ENCODE measurements around the gene NTN1.

The NTN1 gene

DNA sequence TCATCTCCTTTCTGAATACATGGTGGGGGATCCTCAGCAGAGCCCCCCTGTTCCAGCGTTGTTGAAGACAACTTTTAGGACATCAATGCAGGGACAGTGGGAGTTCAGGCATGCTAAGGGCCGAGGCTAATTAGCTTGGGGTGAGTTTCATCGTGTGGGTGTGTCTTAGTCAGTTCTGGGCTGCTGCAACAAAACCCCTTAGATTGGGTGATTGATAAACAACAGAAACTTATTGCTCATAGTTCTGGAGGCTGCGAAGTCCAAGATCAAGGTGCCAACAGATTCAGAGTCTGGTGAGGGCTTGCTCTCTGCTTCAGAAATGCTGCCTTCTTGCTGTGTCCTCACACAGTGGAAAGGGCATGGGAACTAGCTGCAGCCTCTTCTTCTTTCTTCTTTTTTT lies 214.0 kb downstream of the NTN1 start:
- no peak for DNase-seq

DNA sequence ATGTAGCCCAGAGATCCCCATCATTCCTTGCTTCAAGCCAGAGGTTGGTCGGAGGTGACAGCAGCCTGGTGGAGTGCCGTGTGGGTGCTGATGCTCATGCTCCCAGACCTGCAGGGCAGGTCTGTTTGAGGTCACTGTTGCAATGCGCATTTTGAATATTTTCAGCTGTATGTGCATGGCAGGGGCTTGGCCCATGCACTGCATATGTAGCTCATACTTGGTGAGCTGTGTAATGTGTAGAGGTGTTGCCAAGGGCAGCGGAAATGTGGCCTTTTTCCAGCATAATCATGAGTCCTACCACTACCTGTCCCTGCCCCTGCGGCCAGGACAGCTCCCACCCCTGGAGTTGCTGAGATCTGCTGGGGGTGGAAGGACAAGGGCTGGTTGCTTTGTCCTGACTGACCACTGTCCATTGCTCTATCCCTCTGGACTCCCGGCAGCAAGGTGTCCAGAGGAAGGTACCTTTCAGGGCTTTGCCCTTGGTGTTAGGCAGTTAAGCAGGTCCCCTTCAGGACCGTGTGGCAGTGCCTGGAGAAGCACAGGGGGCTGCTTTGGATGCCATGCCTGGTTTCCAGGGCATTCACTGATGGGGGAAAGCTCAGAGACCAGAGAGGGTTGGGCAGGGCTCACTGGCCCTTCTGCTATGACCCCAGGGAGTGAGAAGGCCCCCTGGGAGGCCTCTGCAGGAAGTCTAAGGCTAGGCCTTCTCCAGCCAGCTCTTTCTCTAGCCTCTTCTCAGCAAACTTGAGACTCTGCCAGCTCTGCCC lies 215.2 kb downstream of the NTN1 start:
- DNase-seq, result no peak

DNA sequence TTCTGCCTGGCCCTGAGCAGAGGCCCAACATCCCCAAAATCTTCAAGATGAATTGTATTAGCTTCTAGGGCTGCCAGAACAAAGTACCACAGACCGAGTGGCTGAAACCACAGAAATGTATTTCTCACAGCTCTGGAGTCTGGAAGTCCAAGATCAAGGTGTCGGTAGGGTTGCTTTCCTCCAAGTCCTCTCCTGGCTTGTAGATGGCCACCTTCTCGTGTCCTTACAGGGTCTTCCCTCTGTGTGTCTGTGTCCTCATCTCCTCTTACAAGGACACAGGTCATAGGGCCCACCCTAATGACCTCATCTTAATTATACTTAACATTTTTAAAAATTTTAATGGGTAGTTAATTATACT lies 215.7 kb downstream of the NTN1 start:
- DNase-seq, result no peak

DNA sequence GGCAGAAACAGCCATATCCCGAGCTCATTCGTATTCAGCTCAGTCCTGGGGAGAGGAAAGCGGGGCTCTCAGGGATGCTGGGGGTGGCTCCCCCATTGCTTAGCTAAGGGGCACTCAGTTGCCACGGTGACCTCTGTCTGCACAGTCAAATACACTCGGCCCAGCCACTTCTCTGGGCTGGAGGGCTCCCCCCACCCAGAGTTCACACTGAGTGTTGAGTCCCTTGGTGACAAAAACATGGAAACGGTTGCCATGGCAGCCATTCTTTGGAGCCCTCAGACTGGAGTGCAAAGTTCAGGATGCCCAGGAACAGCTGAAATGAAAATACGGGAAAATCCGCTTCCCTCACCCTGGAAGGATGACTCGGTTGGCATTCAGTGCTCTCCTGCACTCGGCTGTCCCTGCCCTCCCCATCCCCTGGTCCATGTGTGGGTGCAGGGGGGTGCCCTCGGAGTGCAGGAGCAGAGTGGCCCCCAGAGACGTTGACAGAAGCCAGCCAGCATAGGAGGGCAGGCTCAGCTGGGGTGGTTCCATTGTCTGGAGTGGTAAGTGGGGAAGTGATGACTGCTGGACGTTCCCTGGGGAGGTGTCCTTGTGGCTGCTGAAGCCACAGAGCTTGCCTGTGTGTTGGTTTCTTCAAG lies 216.5 kb downstream of the NTN1 start:
- no peak for DNase-seq

DNA sequence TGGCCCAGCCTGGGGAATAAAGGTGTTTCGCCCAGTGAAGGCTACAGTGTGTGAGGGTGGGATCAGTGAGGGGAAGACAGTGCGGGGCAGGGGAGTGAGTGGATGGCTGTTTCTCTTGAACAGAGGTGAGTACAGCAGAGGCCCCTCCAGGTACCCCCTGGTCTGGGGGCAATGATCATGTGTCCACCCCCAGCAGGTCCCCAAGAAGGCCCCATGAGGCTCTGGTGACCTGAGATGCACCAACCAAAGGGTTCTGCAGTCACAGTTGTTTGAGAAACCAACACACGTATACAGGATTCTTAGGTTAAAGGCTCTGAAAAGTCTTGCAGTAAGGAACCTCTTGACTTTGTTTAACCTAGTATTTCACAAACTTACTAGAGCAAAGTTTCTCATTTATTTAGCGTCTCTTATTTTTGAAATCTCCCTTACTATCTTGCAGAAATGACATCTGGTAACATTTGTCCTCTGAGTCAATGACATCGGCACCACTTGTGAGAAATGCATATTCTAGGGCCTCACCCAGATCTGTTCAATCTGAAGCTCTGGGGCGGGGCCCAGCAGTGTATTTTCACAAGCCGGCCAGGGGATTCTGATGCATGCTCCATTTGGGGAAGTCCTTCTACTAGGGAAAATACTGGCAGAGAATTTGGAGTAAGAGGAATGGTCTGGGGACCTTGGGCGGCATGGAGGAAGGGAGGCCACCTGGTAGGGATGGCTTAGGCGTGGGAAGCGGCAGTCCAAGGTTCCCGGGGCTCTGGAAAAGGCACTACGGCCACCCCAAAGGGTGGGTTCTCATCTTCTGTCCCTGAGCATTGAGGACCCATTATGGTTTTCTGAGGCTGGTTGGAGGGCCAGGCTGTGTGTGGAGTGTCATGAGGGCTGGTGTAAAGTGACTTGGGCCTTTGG lies 217.3 kb downstream of the NTN1 start:
- DNase-seq, result no peak

DNA sequence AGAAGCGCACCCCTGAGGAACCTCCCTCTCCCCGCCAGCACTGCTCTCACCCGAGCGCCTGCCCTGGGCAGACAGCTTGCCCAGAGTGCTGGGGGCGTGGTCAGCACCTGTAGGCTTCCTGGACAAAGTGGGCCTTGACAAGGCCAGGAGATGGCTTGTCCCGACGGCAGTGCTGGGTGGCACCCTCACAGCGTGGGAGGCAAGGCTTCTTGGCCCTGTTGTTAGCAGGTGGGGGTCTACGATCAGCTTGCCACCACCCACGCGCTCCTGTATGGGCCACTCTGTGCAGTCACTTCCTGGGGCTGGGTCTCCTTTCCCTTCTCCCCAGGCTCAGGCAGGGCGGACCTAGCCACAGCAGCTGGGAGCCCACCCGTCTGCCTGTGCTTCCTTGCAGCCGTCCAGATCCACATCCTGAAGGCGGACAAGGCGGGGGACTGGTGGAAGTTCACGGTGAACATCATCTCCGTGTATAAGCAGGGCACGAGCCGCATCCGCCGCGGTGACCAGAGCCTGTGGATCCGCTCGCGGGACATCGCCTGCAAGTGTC lies 218.0 kb downstream of the NTN1 start:
- DNase-seq, result no peak

DNA sequence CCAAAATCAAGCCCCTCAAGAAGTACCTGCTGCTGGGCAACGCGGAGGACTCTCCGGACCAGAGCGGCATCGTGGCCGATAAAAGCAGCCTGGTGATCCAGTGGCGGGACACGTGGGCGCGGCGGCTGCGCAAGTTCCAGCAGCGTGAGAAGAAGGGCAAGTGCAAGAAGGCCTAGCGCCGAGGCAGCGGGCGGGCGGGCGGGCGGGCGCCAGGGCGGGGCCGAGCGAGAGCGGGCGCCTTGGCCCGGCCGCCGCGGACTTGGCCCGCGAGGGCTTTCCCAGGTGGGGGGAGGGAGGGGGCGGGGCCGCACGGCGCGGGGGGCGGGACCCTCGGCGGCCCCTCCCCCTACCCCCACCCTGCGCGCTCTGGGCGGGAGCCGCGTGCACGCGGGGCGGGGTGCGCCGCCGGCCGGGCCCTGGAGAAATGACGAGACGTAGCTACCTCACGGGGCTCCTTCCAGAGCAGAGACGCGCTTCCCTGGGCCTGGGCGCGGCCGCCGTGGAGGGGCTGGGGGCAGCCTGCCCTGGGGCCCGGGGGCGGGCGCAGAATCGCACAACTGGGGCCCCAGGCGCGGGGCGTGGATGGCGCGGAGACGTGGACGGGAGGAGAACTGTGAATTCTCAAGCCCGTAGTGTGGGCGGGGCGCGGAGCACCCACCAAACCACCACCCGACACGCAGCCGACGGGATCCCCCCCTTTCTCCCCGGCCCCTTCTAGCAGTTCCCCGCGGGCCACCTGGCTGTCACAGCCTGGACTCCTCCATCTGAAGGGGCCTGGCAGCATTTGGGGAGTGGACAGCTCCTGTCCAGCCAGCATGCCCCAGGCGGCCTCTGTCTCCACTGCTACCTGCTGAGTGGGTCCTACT lies 218.7 kb downstream of the NTN1 start:
- DNase-seq, result no peak

DNA sequence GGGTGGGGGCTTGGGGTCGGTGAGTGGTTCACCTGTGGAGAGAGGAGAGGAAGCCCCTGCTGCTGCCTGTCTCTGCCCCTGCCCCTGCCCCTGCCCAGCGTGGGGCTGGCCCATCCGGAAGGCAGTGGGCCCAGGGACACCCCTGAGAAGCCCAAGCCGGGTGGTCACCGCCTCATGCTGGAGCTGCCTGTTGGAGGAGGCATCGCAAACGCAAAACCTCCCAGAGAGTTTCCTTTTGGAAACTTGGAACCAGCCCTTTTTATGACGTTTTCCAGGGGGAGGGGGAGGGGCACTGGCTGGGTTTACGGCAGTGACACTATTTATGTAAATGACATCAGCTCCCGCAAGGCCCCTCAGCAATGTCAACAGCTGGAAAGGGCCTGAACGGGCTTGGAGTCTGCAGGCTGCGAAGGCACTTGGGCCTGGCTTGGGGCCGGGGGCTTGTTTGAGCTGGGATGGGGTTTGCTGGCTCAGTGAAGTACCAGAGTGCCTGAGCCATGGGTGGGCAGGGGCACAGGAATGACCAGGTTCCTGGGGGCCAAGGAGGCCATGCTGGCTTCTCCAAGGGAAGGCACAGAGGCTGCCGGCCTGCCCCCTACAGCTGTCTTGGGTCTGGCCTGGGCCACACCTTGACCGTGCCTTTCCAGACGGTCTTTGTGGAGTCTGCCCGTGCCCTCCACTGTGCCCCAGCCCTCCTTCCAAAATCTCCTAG lies 219.5 kb downstream of the NTN1 start:
- no peak for DNase-seq

DNA sequence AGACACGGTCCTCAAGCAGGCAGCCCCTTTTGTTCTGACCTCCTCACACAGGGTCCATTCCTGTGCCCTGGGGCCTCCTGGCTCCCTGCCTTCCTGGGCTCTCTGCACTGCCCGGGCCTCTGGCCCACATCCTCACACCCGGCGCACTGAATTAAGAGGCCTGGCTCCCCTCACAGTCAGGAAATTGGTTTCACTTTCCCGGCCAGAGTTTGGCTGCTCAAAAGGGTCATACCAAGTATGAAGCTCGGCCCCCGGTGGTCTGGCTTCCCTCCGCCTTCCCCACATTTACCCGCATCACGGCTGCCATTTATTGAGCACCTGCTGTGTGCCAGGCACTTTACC lies 220.0 kb downstream of the NTN1 start:
- DNase-seq, result no peak

DNA sequence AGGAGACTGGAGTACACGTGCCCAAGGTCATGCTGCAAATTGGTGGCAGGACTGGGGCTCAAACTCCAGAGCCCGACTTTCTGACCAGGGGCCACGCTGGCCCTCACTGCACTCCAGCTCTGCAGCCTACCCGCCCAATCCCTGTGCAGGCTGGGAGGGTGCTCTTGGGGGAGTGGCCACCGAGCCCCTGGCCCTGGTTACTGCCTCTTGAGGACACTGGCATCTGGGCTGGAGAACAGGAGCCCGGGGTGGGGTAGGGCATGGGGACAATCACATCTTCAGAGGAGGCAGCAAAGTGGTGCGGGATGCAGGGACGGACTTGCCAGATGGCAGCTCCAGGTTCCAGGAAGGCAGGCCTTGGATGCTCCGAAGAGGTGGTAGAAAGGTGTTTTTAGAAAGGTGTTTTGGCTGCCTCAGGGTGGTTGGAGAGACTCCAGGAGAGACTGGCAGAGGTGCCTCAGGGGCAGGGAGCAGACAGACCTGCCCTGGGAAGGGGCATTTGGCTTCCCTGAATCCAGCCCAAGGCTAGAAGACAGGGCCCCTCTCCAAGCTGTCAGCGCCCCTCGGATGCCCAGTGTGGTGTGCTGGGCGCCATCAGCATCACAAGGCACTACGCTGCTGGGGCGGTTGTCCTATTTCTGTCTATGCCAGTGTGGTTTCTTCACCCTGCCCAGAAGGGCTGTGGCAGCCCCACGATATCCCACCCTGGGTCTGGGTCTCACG lies 220.6 kb downstream of the NTN1 start:
- no peak for DNase-seq

DNA sequence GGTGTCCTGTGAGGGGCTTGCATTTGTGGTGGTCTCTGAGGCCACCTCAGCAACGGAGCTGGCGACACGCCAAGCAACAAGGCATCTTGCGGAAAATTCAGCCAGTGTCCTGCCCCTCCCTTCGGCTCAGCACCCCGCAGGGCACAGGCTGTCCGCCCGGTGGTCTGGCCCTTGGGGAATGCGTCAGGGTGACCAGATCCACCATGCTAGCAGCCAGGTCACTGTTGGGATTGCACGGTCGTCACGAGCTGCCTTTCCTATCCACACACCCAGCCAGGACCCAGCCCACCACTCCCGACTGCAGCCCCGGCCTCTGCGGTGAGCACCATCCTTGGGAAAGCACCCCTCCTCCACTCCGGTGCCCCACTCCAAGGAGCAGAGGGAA lies 221.2 kb downstream of the NTN1 start:
- no peak for DNase-seq

DNA sequence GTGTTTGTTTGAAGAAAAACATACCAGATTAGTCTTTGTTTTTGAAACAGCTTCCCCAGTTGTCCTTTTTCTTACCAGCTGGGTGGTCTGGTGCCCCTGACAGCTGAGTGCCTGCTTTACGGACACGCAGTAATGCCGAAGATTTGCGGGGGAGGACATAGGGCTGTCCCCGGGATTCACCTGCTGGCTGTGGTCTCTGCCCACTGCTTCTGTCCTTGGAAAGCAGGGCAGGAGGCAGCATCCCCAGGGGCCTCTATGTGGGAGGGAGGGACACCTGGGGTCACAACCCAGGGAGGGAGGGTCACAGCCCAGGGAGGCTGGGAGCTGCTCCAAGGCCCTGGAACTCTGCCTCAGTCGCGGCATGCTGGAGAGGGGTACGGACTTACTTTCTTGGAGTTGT lies 221.7 kb downstream of the NTN1 start:
- no peak for DNase-seq

DNA sequence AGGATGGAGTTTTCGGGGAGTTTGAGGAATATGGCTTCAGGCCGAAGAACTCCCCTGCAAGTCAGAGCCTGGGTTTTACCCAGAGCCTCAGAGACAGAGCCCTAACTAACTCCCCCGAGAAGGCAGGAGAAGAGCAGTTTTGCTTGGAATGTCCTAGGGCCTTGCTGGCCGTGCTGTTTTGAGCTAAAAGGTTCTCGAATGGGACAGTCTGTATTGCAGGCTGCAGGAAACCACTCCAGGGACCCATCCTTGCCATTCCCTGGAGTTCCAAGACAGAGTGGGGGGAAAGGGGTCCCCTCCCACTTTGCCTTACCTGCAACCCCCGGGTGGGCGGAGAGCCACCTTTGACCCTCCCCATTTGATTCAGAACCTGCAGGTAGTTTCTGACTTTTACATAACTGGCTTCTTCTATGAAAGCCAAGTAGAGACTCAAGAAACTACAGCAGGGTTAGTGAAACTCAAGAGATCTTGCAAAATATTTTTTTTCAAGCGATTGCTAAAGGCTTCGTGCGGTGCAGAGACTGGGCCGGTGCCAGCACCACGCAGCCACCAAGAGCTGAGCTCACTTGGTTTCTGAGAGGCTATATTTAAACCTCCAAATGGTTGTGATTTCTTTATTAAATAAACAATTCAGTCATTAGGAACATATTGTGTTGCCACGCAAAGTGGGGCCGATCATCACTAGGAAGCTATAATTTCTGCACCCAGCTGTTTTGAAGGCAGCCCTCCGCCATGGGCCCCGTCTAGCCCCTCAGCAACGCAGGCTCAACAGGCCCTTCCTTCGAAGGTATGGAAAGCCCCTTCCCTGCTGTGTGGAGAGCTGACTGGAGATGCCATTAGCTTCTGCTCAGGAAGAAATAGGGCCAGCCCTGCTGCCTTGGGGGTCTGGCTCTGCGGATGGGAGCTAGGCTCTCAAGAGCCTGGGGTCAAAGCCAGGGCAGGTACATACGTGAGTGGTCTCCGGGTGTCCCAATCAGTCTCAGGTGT lies 223.0 kb downstream of the NTN1 start:
- no peak for DNase-seq

DNA sequence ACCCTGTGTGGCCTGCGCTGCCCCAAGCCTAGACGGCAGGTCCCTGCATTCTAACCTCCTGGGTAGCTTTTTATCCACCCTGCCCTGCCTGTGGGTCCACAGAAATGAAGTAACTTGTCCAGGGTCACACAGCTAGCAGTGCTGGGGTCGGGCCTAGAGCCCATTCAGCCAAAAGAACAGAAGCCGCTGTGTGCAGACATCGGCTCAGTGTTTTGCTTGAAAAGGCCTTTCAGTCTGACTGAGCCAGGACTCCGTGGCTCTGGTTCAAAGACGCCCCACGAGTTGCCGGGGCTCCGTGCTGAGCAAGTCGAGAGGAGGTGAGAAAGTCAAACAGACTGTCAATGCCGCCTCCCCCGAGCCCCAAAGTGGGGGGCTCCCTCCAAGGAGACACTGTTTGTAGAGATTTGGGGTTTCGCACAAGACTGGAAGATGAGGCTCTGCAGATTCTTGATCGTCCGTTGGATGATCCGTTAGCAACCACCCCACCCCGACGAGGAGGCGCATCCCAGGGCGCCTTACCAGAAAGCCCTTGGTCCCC lies 226.2 kb downstream of the NTN1 start:
- DNase-seq, result no peak

DNA sequence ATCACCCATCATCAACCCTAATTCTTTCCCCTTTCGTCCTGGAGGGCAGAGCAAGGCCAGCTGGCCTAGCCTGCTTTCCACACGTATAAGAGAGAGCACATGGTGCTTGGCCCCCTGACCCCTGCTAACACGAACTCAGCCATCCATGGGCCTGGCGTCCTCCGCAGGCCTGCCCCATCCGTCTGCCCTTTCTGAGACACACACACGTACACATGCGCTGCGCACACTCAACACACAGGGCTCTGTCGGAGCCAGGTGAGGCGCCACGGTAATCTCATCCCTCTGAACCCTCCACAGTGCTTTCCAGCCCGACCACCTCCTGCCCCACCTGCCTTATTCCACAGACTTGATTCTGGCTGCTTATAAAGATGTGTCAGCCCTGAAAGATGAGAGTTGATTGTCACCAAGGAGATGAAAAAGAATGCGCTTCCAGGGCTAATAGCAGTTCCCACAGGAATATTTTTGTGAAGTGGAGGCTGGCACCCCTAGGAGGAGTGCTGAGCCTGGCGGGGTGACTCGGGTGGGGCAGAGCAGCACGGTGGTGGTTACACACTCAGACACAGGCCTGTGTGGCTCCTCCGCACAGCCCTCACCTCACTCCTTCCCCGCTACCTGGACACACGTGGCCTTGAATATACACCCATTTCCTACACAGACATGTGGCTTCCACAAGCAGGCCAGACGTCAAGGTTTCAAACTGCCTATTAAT lies 228.1 kb downstream of the NTN1 start:
- DNase-seq, result no peak

DNA sequence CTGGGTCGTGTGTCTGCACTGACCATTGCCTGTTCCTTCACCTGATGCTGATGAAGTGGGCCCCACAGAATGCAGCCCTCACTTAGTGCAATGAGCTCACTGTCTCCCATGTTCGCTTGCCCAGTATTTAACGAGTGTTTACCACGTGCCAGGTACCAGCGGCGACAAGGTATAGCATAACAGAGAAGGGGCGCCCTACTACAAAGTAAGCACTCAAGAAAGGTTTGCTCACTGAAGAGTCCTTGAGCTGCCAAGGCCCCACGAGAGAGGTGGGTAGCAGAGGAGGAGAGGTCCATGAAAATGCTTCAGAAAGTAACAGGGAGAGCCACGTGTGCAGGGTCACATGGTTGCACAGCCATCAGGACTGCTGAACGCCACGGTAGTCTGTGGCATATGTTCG lies 230.0 kb downstream of the NTN1 start:
- no peak for DNase-seq

DNA sequence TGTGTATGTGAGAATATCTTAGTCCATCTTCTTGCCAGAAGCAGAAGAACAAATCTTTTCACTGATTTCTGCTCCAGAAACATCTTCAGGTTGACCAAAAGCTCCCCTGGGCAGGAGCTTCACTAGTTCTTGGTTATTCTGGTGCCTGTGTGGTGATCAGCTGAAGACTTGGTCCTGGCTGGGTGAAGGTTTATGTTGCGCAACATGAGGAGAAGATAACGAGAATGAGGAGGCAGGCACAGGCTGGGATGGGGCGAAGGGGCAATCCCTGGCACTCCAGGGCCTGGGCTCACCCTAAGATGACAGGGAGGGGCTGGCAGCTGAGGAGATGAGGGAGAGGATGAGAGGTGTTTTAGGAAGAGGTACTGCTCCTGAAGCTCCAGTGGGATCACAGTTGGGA lies 232.0 kb downstream of the NTN1 start:
- DNase-seq, result no peak

DNA sequence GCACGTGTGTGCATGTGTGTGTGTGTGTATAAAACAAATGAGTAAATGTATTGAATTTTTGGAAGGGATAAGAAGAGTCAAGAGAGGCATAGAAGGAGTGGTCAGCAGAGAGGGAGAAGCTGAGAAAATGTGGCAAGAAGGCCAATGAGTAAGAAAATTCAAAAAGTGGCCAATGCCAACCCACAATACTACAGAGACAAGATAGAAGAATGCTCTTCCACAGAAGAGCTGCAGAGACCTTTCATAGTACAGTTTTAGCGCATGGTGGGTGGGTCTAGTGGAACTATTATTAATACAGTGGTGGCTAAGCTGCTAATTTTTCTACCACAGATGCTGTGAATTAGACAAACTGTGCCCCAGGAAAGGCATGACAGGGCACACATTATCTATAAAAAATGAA lies 233.5 kb downstream of the NTN1 start:
- DNase-seq, result no peak

DNA sequence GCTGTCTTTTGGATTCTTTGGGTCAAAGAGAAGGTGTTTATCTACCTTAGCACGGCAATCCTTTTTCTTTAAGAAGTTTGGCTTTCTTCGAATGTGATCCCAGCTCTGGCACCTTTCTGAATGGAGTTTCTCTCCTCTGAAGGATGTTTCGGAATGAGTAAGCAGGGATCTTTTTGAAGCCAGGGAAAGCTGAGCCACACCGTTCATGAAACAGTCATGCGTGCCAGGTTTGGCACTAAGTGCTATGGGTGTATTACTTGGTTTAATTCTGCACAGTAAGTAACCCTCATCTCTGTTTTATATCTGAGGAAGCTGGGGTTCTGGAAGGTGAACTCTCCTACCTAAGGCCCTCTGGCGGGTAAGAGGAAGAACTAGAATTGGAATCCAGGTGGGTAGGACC lies 234.5 kb downstream of the NTN1 start:
- DNase-seq, result no peak
